DMS79 (cell line): Measurements from ENCODE around the gene CKAP5.

ENCODE experiments used
- DNase-seq: peaks from one replicate; lab custom pipeline; 2025; lab: John Stamatoyannopoulos, UW

Gene CKAP5

DNA sequence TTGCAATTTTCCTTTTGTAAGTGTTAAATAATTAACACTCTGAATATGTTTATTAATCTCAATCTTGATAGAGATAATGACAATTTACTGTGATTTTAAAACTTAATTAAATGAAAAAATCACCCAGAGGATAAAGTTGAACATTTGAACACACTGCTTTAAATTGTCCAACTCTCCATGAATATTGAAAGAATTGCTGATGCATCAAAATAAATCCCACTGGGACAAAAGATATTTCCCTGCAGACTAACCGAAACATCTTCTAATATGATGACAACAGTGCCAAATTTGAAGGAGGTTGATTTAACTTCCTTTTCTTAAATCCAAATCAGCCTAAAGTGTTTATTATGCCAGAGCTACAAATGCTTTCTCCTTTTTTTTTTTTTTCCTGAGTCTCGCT, 79.4 kb downstream of the CKAP5 start:
- no peak for DNase-seq

DNA sequence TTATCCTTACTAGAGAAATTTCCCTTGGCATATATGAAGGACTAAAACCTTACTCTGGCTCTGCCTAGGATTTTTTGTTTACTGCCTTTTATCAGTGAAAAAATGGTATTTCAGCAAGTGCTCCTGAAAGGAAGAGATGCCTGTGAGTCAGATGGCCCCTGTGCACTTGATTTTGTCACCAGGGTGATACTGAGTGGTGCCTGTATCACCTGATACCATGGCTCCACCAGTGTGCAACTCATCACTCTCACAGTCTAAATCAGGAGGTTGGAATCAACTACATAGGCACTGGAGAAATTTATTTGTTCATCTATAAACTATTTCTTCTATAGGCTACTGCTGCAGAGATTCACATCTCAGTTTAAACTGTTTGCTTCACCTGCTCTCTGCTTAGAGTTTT, 83.8 kb downstream of the CKAP5 start:
- DNase-seq = no peak

DNA sequence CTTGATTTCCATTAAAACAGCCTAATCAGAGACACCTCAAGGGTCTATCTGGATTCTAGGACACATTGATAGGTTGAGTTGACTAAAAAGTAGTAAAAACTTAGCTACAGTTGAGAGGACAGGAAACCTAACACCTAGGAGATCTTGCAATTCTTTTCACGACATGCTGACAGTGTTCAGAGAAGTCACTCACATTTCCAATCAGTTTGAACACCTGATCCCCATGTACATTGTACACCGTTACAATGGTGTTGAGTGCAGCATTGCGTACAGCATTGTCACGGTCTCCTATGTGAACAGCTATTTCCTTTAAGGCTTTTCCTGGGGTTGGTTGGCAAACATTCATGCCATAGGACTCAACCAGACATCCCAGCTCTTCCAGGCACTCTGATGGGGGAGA, 84.3 kb downstream of the CKAP5 start:
- no peak for DNase-seq

DNA sequence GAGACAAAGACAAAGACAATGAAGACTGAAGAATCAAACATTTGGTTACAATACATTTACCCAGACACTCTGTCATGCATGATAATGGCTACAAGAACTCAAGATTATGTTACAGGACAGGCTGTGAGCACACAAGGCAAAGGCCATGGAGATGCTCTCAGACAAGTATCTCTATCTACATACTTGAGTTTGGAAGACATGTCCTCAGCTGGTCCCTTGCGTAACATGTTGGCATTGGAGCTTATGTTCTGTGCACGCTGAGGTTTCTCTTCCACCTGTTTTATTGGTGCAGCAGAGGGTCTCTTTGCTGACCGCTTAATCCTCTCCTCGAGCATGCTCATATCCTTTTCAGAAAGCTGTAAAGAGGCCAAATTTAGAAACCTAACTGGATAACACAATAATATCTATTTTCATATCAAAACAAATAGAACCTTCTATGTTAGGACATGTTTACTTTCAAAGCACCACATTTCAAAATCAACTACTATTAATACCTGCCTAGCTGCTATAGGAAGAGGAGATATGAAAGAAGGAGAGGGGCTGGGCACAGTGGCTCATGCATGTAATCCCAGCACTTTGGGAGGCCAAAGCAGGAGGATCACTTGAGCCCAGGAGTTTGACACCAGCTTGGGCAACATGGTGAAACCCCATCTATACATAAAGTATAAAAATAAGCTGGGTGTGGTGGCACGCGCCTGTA, 85.5 kb downstream of the CKAP5 start:
- no peak for DNase-seq

DNA sequence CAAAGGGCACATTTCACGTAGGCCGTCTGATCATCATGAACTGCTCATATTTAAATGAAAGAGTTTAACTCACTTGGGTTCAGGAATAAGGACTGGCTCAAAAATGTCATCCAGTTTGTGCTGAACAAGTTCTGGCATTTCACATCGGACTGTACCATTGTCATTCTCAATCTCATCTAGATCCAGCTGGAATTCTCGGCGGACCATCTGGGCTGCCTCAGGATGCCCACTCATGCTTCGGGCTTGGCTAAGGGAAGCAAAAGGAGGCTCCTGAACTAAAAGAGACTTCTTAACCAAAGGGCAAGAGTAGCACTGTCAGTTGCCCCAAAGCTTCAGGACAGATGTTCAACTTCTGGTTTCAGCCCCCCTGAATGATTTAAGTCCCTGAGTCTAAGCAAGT, 86.9 kb downstream of the CKAP5 start:
- DNase-seq = no peak

DNA sequence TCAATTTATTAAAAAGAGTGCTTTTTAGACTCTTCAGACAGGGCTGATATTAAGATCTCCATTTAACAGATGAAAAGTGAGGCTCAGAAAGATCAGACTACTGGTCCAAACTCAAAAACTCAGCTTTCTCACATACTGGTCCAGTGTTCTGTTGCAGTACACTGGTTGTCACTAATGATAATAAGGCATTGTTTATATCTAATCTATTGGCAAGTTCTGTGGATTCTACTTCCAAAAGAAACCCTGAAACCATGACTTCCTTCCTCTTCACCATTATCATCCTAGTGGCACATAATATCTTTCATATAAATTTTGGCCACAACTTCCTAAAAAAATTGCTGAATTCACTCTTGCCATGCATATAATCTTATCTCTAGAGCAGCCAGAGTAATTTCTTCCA, 90.1 kb downstream of the CKAP5 start:
- no peak for DNase-seq

DNA sequence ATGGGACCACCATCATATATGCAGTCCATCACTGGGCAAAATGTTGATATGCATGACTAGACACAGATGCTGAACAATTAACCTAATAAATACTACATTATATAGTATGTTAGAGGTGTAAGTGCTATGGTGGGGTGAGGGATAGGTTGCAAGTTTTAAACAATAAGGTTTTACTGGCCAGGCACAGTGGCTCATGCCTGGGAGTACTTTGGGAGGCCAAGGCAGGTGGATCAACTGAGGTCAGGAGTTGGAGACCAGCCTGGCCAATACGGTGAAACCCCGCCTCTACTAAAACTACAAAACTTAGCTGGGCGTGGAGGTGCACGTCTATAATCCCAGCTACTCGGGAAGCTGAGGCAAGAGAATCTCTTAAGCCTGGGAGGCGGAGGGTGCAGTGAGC, 98.9 kb downstream of the CKAP5 start:
- no peak for DNase-seq

DNA sequence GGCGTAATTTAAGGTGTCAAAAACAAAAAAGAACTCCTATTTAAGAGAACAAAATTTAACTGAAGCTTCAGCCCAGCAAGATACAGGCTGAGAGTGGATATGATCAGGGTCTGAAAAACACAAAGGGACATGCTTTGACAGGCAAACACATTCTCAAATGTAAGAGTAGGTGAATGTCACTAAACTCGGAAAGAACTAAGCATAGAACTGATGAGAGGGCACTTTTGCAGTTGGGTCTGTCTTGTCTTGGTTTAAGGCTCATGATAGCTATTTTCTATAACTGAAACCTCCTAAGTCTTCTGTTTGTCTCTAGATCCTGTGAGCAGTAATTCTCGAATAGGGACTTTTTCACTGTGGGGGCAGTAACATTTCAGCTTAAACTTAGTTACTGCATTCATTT, 100.1 kb downstream of the CKAP5 start:
- DNase-seq = no peak

DNA sequence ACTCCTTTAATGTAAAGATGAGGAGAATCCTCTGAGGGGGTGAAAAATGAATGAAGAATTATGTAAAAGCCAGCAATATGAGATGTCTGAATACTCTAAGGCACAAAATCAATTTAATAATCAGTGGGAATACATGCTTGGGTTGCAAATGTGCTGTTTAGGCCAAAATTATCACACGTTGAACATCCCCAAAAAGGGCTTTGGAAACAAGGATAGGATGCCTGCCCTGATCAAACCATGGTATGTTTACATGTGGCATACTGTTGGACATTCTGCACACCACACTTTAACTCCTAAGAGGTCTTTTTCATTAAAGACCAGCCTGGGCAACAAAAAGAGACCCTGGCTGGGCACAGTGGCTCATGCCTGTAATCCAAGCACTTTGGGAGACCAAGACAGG, 100.8 kb downstream of the CKAP5 start:
- DNase-seq = no peak

DNA sequence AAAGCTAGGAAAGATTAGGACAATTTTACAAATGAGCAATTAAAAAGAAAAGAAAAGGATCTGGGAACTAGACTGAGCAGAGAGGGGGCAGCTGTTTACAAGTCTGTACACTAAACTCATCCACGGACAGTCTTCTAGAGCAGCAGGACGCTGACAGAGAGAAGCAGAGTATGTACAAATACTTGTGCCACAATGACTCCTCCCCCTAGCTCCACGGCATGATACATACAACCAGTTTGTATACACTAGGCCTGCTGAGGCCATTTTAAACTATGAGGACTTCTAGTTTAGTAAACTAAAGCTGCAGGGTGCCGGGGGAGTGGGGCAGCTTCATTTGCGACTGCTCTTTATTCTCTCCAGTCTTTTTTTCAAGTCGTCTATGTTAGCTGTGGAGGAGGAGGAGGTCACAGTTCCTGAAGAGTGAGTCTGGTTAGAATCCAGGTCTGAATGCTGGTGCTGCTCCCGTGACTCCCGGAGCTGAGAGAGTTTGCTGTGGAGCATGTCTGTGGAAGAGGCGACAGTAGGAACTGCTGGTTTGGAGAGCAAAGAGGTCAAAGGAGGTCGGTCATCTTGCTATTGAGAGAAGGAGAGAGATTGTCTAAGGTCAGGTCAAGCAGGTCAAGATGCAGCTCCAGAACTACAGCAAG, 102.3 kb downstream of the CKAP5 start:
- no peak for DNase-seq

DNA sequence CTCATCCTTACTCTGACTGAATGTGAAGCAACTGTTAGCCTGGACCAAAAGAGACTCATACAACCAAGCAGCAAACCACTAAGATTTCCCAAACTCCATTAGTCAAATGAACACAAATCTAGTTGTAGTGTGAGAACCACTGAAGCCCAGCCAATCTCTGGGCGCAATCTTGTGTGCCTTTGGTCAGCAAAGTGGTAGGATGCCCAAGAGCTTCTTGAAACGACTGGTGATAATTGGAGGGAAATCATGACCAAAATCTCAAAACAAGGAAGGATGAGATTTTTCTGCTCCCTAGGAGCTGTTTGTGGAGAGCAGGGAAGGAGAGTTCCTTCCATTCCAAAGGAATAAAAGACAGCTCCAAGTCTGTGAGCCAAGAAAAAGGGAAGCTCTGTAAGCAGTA, 103.0 kb downstream of the CKAP5 start:
- DNase-seq = no peak

DNA sequence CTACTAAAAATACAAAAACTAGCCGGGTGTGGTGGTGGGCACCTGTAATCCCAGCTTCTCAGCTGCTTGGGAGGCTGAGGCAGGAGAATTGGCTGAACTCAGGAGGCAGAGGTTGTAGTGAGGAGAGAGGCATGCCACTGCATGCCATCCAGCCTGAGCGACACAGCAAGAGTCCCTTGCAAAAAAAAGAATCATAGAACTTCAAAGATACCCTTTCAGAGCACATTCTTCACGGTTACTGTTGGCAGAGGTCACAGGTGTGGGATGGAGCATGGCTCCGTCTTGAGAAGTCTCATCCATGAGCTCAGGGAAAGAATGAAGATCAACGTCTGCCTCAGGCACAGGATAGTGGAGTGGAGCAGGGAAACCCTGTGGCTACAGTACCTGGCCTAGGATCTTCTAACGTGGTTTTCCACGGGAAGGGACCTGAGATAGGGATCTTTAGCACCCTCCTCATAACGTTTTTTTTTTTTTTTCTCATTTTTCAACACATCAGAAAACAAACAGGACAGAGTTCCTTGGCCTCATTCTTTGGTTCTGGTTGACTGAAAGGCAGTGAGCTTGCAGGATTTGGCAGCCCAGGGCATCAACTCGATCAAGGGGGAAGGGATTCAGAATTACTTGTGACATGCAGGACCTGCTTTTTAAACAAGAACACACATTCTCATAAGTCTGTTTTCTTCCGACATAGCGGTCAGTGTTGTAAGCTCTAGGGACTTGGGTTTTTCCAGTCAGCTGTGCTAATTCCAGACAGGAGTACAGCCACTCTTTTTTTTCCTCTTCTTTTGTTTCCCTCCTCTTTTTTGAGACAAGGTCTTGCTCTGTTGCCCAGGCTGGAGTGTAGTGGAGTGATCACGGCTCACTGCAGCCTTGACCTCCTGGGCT, 104.2 kb downstream of the CKAP5 start:
- DNase-seq = no peak

DNA sequence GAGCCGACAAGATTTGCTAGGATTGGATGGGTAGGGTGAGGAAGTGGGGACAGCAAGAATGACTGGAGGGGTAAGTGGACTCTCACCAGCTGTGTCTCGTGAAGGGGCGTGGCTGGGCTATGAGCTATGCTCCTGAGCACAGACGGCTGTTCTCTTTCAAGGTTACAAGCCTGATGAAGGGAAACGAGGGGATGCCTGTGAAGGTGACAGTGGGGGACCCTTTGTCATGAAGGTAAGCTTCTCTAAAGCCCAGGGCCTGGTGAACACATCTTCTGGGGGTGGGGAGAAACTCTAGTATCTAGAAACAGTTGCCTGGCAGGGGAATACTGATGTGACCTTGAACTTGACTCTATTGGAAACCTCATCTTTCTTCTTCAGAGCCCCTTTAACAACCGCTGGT, 107.2 kb downstream of the CKAP5 start:
- no peak for DNase-seq

DNA sequence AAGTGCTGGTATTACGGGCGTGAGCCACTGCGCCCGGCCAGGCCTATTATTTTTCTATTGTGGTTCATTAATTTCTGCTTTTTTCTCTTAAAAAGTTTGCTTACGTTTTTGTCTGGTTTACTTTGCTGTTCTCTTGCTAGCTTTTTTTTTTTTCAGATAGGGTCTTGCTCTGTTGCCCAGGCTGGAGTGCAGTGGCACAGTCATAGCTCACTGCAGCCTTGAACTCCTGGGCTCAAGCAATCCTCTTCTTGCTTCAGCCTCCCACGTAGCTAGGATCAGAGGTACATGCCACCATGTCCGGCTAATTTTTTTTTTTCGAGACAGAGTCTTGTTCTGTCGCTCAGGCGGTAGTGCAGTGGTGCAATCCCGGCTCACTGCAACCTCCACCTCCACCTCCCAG, 108.4 kb downstream of the CKAP5 start:
- no peak for DNase-seq

DNA sequence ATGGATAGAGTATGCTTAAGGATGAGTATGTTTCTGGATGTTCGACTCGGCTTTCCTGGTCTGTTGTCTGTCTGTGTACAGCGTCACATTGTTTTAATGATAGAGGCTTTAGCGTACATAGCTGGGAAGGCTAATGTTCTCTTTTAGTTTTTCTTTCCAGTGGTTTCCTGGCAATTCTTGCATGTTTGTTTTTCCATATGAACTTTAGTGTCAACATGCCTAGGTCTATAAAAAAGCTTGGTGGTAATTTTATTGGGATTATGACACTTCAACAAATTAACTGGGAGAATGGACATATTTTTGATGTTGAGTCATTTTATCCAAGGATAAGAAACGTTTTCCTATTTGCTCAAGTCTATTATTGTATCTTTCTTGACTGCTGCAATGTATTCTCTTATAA, 109.5 kb downstream of the CKAP5 start:
- DNase-seq = no peak

DNA sequence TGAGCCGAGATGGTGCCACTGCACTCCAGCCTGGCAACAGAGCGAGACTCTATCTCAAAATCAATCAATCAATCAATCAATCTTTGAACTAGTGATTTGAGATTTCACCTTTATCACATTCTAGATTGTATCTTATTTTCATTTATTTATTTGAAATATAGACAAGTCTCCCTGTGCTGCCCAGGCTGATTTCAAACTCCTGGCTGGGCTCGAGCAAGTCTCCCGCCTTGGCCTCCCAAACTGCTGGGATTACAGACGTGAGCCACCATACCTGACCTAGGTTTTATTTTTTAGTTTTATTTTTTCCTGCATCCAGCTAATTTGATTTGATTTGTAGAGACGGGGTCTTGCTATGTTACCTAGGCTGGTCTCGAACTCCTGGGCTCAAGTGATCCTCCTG, 109.9 kb downstream of the CKAP5 start:
- DNase-seq = no peak

DNA sequence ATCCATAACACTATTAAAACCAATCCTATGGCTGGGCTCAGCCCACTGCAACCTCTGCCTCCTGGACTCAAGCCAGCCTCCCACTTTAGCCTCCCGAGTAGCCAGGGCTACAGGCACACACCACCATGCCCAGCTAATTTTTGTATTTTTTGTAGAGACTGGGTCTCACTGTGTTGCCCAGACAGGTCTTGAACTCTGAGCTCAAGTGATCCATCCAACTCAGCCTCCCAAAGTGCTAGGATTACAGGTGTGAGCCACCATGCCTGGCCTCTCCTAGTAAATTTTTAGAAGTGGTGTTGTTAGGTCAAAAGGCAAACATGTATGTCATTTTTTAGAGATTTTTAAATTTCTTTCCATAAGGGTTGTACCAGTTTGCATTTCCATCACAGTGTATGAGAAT, 112.8 kb downstream of the CKAP5 start:
- DNase-seq = no peak

DNA sequence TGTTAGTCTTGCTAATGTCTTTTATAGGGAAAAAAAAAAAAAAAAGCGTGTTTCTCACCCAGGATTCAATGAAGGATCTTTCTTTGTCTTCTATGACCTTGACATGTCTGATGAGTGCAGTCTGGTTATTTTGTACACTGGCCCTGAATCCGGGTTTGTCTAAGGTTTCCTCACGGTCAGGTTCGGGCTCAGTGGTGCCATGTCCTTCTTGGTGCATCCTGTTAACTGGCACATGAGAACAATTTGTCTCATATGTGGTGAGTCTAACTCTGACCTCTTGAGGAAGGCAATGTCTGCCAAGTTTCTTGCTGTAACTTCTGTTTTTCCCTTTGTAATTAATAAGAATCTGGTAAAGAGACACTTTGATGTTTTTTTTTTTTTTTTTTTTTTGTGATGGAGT, 114.5 kb downstream of the CKAP5 start:
- DNase-seq = no peak

DNA sequence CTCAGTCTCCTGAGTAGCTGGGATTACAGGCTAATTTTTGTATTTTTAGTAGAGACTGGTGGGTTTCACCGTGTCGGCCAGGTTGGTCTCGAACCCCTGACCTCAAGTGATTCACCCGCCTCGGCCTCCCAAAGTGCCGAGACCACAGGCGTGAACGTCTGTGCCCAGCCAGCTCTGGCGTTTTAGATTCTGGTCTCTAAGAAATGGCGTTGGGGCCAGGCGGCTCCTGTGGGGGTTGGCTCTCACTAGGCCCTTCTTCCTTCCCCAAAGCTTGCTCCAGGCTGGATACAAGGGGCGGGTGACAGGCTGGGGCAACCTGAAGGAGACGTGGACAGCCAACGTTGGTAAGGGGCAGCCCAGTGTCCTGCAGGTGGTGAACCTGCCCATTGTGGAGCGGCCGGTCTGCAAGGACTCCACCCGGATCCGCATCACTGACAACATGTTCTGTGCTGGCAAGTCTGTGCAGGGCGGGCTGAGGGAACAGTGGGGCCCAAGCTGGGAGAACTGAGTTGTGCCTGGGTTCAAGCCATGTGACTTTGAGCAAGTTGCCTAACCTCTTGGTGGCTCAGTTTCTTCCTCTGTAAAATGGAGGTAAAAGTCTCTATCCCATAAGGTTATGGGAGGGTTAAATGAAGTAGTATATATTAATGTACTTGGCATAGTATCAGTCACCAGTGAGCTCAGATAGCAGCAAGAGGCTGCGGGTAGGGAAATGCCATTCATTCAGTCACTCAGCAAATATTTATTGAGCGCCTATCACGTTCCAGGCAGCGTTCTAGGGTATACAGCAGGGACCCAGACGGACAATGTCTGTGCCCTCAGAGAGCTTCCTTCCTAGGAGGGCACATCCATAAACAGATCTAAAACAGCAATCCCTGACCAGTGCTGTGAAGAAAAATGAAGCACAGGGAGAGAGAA, 116.7 kb downstream of the CKAP5 start:
- DNase-seq = no peak

DNA sequence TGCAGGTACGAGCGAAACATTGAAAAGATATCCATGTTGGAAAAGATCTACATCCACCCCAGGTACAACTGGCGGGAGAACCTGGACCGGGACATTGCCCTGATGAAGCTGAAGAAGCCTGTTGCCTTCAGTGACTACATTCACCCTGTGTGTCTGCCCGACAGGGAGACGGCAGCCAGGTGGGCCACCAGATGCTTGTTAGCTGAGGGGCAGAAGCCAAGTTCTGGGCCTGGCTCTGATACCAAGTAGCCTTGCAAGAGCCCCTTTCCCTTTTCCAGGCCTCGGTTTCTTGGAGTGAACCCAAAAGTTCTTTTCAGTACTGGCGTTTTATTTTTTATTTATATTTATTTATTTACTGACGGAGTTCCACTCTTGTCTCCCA, 117.4 kb downstream of the CKAP5 start:
- no peak for DNase-seq

DNA sequence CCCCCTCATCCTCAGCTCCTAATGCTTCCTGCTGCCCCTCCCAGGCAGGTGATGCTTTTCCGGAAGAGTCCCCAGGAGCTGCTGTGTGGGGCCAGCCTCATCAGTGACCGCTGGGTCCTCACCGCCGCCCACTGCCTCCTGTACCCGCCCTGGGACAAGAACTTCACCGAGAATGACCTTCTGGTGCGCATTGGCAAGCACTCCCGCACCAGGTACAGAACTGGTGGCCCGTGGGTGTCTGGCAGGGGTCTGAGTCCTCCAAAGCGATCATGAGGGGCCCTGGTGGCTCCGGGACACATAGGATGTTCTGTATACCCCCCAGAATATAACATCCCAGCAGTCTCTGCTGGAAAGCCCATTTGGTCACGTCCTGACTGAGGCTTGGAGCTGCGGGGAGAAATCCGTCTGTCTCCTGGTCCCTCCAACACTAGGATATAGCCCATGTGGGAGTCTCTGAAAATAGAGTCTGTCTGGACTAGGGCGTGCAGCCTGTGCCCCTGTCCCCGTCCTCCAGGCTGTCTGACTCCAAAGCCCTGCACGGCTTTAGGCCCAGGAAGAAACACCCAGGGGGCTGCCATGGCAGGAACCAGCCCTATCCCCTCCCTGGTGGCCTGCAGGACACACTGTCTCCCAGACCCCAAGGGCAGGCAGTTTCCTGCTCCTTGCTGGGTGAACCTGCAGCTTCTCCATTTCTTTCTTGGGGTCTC, 118.0 kb downstream of the CKAP5 start:
- DNase-seq = no peak
